ENCODE results near the gene C1S.

DNA sequence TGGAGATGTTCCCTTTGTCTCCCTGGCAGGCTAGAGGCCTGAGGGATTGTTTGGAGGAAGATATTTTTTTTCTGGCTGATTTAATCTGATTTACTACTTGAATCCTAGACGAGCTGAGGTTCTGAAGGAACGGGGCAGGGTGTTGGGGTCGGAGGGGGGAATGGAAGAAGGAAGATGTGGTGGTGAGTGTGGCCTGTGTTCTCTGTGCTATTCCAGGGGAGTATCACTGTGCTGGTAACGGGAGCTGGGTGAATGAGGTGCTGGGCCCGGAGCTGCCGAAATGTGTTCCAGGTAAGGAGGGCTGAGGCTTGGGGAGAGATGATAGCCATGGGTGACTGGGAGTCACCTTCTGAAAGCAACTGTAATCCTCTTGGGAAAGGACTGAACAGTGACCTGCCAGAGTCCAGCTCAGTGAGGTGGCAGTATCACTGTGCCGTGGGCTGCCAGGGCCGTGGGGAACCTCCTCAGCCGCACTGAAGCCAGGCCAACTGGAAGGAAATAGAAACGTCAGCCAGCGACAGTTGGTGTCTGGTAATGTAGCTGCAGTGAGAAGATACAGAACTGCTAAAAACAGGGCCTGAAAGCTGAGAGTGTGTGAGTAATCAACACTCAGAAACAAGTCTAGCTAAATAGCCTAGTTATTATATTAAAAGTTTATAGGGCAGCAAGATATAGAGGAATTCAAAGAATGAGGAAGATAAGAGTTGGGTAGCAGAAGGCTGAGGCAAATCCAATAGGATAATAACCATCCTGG is 7.9 kb downstream of the C1S start:
- TF ChIP-seq, protein P1, sequence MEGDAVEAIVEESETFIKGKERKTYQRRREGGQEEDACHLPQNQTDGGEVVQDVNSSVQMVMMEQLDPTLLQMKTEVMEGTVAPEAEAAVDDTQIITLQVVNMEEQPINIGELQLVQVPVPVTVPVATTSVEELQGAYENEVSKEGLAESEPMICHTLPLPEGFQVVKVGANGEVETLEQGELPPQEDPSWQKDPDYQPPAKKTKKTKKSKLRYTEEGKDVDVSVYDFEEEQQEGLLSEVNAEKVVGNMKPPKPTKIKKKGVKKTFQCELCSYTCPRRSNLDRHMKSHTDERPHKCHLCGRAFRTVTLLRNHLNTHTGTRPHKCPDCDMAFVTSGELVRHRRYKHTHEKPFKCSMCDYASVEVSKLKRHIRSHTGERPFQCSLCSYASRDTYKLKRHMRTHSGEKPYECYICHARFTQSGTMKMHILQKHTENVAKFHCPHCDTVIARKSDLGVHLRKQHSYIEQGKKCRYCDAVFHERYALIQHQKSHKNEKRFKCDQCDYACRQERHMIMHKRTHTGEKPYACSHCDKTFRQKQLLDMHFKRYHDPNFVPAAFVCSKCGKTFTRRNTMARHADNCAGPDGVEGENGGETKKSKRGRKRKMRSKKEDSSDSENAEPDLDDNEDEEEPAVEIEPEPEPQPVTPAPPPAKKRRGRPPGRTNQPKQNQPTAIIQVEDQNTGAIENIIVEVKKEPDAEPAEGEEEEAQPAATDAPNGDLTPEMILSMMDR (IDR thresholded peaks at IDR 0.05): no peak
- no peak for TF ChIP-seq POLR2A (IDR thresholded peaks at IDR 0.05)
